Brain pericyte (primary cell): Measurements from ENCODE around the gene PPHLN1.

Experiments
- DNase-seq: peaks from one replicate; pipeline ENCODE4 v3.0.0-alpha.2; 2012; ENCODE audit warnings: low read depth, low spot score

PPHLN1 gene, protein sequence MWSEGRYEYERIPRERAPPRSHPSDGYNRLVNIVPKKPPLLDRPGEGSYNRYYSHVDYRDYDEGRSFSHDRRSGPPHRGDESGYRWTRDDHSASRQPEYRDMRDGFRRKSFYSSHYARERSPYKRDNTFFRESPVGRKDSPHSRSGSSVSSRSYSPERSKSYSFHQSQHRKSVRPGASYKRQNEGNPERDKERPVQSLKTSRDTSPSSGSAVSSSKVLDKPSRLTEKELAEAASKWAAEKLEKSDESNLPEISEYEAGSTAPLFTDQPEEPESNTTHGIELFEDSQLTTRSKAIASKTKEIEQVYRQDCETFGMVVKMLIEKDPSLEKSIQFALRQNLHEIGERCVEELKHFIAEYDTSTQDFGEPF

DNA sequence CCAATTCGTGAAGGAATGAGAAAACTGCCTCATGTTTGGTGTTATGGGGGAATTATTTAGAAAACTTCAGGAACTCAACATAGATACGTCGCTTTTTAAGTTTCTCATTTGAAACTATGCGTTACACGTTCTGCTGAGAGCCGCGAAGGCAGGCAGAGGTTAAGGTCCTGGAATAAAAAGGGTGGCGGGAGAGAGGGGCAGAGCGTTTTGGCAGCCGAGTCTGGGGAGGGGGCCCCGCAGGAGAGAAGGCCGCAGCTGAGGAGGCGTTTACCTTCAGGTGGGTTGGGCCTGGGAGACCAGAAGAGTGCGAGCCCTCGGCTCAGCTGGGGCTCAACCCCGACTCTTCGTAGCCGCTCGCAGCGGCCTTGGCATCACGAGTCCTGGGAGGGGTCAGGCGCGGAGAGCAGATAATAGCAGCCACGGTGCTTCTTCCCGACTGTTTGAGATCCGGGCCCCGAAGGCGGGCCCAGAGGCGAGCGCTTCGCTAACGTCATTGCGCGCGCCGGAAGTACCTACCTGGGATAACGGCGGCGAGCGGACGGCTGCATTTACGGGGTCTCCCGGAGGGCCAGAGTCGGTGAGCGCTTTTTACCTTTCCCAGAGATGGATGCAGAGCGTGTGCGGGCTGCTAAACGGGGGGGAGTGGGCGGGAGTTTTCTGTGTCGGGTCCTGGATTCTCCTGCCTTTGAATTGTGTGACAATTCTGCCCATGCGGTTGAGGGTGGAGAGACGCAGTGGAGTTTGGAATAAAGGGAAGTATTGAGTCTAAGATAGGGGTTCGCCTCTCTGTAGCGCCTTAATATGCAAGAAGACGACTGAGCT, at the start of gene PPHLN1, which contains the start of gene ZCRB1:
Gene PPHLN1, plus strand, starts transcription at position 515 of the 822 bp plus-strand sequence. CDS start 9,736 bp downstream, outside the sequence.
Gene ZCRB1, minus strand, starts transcription at position 442 of the 822 bp plus-strand sequence. CDS start 1,992 bp downstream, outside the sequence.
- DNase-seq: peak; percentile 17

DNA sequence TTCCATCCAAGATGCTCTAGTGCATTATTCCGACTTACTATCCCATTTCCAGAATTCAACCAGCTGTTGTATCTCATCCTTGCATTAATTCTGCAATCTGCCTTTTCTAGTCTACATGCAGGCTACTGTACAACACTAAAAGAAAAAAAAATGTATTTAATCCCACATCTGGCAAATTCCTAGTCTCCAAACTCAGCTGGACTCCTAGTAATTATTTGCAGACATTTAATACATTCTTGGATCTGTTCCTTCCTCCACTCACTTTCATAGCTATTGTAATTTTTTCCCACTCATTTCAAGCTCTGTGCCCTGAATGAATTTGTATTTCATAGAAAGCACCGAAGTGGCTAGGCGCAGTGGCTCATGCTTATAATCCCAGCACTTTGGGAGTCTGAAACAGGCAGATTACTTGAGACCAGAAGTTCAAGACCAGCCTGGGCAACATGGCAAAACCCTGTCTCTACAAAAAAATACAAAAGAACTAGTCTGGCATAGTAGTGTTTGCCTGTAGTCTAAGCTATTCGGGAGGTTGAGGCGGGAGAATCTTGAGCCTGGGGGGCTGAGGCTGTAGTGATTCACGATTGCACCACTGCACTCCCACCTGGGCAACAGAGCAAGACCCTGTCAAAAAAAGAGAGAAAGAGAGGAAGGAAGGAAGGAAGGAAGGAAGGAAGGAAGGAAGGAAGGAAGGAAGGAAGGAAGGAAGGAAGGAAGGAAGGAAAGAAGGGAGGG, 48.4 kb upstream of the PPHLN1 start:
- DNase-seq: no peak

DNA sequence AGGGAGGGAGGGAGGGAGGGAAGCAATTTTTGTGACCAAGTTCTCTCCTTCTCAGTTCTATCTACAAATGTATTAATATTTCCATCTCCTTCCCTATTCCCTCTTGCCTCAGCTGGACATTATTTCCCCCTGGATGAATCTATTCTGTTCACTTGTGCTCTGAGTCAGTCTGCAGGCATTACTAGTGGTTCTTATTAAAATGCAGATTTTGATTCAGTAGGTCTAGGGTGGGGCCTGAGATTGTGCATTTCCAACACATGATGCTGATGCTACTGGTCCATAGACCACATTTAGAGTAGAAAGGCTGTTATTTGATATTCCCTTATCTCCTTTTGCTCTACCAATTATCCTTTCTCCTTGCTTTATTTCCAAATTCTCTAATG, 47.8 kb upstream of the PPHLN1 start:
- no peak for DNase-seq

DNA sequence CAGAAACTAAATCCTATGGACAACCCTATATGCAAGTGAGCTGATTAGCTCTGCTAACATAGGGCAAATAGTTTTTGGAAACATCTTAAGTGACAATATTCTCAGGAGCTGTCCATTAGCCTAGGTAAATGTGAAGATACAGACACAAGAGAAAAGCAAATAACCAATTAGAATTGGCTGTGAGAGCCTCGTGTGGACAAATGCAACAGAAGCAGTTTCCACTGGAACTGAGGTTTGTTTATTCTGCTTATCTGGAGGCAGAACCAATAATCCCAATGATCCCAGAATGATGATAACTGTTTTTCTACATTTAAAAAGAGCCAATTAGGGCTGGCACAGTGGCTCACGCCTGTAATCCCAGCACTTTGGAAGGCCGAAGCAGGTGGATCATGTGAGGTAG, 44.7 kb upstream of the PPHLN1 start:
- no peak for DNase-seq

DNA sequence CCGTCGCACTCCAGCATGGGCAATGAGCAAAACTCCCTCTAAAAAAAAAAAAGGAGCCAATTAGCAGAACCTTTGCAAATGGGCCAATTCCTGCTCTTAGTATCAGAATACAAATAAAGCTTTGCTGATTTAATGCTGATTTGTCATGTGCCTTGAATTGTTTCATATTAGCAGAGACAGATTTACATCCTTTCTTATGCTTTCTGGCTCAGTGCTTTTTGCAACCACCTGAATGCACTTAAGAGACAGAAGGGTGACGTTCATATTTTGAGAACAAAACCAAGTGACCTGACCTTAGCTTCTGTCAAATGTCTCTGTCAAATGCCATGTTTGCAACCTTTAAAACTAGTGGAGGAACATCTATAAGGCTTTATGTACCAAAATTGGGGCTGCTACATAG, 44.1 kb upstream of the PPHLN1 start:
- no peak for DNase-seq

DNA sequence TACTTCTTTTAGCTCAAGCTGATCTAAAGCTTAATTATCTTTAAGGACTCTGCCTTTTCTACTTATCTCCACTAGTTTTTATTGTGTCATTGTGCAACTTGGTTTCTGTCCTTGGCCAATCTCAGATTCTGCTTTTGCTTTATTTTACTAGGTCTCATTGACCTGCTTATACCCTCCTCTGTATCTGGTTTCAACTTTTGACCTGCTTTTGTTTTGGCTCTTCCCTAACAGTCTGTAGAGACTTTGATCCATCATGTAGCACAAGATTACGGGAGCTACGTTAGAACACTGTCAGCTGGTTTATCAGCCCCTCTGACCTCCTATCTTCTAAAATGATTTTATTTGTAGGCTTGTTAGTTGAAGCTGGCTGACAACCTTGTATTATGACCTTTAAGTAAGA, 43.7 kb upstream of the PPHLN1 start:
- DNase-seq: no peak

DNA sequence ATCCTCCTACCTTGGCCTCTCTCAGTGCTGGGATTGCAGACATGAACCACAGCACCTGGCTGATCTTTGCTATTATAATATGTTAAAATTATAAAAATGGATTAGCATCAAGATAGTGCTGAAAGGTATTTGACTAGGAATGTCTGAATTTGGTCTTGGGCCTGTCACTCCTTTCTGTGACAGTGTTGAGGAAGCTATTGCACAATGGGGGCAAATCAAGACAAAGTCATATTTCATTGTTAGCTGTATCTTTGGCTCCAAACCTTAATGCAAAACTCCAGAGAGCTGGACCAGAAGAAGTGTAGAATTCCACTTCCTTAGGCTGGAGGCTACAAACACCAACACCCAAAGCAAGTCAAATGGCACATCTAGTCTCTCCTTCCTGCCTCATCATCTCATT, 42.2 kb upstream of the PPHLN1 start:
- DNase-seq: no peak

DNA sequence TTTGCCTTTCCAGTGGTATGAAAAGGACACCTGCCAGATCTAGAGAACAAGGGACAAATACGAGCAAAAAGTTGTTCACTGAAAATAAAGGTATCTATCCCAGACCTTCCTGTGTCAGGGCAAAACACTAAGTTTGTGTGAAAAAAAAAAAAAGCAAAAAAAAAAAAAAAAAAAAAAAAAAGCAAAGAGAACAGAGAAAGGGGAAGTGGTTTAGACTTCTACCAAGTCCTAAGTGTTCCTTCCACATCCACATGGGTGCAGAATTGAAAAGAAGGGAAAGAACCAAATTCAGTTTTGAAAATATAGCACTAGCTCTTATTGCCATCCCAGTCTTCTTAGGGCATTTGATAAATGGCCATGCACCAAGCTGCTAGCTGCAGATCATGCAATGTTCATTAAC, 41.8 kb upstream of the PPHLN1 start:
- DNase-seq: no peak

DNA sequence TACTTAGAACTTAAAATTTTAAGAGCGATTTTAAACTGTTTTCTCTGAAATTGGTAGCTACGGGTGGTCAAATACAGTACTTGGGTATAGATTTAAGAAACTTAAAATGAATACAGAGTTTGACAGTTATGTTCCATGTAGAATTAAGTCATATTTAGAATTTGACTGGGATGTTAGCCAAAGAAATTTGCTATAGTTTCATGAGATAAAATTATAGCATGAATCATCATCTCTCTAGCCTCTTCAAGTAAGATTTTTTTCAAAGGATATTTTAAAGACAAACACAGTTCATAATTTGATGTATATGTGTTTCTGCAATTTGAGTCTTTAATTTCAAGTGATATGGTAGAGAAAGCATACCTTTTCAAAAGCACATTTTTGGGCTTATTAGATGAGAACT, 41.1 kb upstream of the PPHLN1 start:
- no peak for DNase-seq

DNA sequence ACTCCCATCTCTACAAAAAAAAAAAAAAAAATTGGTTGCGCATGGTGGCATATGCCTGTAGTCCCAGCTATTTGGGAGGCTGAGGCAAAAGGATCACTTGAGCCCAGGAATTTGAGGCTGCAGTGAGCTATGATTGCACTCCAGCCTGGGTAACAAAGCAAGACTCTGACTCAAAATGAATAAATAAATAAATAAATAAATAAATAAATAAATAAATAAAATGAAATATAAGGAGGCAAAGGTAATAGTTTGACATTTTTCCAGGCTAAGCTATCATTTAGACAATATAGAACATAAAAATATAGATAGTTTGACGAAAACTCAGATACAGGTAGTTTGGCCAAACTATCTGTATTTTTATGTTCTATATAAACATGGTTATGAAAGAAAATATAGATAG, 40.5 kb upstream of the PPHLN1 start:
- DNase-seq: no peak

DNA sequence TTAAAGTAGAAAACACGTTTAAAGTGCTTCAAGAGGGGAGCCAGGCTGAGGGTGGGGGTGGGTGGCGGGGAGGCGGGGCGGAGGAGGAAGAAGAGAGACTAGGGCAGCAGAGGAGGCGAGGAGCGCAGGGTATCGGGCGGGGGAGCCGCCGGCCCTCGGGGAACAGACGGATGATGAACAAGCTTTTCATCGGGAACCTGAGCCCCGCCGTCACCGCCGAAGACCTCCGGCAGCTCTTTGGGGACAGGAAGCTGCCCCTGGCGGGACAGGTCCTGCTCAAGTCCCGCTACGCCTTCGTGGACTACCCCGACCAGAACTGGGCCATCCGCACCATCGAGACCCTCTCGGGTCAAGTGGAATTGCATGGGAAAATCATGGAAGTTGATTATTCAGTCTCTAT, 39.2 kb upstream of the PPHLN1 start:
- no peak for DNase-seq

DNA sequence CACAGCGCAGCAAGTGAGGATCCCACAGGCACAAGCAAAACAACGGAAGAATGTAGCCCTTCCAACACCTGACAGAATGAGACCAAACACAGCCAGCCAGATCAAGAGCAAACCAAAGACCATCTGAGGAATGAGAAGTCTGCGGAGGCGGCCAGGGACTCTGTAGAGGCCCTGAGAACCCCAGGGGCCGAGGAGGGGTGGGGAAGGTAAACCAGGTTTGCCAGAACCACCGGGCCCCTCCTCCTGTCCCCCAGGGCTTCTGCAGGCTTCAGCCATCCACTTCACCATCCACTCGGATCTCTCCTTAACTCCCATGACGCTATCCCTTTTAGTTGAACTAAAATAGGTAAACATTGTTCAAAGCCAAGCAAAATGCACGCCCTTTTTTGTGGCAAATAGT, 37.4 kb upstream of the PPHLN1 start:
- no peak for DNase-seq

DNA sequence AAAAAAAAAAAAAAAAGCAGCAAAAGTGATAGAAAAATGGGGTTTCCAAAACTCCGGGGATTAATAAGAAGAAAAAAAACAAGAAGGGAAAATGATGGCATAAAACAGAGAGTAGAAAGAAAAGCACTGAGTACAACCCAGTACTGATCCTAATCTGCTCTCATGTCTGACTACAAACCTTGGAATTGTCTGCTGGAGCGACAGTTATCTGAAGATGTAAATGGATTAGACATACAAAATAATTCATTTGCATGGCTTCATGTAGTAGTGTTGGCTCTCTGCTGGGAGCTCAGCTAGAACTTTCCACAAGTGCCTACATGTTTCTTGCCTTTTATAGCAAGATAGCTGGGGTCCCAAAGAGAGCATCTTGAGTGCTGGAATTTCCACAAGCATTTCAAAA, 34.3 kb upstream of the PPHLN1 start:
- DNase-seq: no peak

DNA sequence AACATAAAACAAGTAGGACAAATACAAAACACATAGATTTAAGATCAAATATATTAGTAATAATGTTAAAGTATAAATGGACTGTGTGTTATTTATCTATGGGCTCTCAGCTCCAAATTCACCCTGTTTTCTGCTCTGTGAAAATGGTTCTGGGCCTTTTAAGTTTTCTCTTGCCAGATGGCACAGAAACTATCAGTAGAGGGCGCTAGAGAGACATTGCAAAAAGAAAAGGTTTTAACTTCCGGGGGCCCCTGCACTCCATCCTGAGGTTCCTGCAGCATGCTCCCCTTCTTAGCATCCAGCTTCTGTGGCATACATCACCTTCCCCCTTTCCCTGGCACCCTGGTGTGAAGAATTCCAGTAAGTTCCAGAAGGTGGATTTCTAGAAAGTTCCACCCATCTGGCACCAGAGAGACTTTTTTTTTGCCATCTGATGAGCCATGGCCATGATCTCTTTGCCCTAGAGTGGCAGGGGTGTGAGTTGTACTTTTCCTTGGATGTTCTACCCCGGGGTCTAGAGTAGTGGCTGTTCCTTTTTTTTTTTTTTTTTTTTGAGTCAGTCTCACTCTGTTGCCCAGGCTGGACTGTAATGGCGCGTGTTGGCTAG, 29.4 kb upstream of the PPHLN1 start:
- no peak for DNase-seq

DNA sequence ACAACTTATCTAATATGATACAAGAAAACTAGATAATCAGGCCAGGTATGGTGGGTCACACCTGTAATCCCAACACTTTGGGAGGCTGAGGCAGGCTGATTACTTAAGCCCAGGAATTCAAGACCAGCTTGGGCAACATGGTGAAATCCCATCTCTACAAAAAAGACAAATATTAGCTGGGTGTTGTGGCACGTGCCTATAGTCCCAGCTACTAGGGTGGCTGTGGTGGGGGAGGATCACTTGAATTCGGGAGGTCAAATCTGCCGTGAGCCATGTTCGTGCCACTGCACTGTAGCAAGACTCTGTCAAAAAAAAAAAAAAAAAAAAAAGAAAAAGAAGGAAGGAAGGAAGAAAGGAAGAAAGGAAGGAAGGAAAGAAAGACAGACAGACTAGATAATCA, 27.1 kb upstream of the PPHLN1 start:
- DNase-seq: no peak

DNA sequence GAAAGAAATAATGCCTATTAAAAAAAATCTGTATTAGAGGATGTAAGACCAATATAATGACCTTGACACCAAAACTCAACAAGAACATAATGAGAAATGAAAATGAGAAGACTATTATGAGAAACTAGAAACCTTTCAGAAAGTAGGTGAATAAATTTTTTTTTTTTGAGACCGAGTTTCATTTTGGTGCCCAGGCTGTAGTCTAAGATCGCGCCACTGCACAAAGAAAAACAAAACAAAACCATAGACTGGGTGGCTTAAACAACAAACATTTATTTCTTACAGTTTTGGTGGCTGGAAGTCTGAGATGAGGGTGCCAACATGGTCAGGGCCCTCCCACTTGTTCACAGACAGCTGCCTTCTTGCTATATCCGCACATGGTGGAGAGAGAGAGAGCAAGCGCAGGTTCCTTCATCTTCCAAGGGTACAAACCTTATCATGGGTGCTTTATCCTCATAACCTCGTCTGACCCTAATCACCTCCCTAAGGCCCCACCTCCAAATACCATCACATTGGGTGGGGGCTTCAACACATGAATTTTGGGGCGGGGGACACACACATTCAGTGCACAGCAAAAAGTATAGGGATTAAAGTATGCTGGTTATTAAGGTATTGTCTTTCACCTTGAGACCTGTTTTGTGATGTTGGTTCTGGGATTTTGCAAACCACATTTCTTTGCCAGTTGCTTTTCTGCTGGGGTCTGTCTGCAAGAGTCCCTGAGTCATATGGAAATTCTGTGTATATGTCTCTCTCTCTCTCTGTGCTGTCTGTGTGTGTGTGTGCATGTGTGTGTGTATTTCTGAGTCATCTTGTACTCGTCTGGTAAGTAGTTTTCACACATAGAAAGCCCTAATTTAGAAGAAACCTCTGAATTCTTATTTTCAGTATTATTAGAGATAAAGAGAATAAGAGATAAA, 26.3 kb upstream of the PPHLN1 start:
- DNase-seq: no peak

DNA sequence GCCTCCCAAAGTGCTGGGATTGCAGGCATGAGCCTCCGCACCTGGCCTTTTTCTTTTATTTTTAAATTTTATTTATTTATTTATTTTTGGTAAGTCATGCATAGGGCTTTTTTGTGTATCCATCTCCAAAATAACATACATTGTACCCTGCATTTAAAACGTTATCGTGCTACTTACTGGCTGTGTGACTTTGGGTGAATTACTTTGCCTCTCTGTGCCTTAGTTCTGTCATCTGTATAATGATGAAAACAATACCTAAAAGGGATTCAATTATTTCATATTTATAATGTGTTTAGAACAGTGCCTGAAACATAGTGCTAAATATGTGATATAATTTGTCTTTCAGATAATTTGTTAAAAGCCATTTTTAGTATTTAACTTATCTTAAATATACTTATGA, 19.7 kb upstream of the PPHLN1 start:
- DNase-seq: no peak

DNA sequence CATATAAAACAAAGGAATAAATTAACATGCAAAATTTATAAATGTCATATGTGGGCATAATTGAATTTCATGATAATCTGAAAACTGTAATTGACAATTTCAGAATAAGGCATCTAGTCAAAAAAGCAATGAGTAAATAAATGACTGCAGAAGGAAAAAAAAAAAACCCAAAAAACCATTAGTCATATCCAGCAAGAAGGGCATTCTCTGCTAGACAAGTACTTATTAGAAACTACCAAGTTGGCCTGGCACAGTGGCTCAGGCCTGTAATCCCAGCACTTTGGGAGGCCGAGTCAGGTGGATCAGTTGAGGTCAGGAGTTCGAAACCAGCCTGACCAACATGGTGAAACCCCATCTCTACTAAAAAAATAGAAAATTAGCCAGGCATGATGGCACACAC, 17.6 kb upstream of the PPHLN1 start:
- DNase-seq: no peak

DNA sequence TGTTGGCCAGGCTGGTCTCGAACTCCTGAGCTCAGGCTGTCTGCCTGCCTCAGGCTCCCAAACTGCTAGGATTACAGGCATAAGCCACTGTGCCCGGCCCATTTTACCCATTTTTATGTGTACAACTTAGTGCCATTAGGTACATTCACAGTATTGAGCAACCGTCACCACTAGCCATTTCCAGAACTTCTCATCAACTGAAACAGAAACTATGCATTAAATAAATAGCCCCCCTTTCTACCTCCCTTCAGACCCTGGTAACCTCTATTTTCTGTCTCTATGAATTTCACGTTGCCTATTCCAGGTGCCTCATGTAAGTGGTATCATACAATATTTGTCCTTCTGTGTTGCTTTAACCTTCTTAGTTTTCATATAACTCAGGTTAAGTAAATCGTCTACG, 16.0 kb upstream of the PPHLN1 start:
- no peak for DNase-seq

DNA sequence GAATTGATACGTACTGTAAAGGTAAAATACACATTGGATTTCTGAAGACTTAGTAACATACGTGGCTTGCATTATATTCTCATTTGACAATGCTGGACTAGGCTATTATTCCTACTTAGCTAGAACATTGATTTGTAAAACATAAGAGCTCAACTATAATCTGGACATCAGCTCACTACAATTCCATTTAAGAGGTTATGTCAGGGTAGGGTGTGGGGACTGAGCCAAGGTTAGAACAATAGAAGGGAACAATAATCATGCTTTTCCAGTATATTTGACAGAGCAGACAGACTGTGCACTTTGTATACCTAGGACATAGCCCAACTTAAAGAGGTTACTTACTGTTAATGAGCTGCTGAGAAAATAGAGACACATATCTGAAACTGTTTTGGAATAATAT, 10.9 kb upstream of the PPHLN1 start:
- DNase-seq: no peak

DNA sequence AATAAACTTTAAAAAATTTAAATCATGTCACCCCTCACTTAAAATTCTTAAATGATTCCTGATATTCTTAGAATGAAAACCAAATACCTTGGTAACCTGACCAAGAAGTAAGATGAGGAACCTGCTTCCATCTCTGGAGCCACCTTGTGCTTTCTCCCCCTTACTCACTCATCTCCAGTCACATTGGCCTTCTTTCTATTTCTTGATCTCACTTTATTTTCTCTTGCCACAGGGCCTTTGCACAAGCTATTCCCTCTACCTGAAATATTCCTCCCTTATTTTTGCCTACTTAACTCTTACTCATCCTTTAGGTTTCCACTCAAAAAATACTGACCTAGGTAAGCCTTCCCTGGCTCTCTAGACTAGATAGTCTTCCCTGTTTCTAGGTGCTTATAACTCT, 5.2 kb upstream of the PPHLN1 start:
- DNase-seq: no peak
